HG03432 (cell line): Measurements from ENCODE around the gene GIT1.

ENCODE experiments used
- ATAC-seq: cut with Tn5 transposase; IDR thresholded peaks from one replicate; pipeline ENCODE4 v1.9.1; 2021; ENCODE audit warnings: mild to moderate bottlenecking, moderate library complexity; ENCODE audit not compliant: unreplicated experiment

GIT1 gene

DNA sequence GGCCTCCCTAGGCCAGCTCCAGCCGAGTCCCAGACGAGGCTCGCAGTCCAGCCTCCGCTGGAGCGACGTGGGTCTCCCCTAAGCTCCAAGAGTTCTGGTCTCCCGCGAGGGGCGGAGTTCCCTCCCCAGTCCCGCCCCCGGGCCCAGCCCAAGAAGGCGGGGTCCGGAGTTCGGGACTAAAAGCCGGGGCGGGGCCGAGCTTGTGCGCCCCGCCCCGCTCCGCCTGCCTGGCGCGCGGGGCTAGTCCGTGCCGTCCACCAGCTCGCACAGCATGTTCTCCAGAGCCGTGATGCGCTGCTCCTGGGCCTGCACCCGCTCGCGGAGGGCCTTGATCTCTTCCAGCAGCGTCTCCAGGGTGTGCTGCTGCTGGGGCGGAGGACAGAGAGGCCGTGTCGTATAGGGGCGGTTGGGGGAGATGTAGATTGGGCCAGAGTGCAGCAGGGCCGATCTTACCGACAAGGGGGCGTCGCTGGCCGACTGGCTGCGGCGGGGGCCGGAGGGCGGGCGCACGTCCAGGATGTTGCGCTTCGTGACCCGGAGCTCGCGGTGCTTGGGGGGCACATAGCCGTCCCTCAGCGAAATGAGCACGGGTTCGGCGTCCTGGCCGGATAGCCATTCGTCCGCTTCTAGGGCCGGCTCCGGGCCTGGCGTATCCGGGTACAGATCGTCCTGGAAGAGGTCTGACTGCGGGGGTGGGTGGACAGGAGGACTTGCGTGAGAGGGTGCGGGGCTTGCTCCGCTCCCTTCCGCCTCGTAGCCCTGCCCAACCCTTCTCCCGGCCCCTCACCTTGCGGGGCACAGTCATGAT, 26.2 kb upstream of the GIT1 start:
- ATAC-seq = peak; percentile 60

DNA sequence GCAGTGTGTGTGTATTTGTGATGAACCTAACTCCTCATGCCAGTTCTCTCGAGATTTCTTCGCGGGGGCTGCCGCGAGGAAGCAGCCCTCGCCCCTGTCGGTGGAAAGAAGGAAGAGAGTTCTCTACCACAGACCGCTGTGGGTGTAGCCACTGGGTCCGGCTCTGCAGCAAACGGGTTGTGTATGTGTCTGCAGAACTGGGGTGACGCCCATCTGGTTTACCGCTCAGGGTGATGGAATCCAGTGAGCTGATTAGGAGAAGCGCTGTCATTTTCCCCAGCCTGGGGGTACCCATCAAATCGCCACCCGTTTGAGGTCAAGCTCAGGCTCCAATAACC, 25.6 kb upstream of the GIT1 start:
- no peak for ATAC-seq

DNA sequence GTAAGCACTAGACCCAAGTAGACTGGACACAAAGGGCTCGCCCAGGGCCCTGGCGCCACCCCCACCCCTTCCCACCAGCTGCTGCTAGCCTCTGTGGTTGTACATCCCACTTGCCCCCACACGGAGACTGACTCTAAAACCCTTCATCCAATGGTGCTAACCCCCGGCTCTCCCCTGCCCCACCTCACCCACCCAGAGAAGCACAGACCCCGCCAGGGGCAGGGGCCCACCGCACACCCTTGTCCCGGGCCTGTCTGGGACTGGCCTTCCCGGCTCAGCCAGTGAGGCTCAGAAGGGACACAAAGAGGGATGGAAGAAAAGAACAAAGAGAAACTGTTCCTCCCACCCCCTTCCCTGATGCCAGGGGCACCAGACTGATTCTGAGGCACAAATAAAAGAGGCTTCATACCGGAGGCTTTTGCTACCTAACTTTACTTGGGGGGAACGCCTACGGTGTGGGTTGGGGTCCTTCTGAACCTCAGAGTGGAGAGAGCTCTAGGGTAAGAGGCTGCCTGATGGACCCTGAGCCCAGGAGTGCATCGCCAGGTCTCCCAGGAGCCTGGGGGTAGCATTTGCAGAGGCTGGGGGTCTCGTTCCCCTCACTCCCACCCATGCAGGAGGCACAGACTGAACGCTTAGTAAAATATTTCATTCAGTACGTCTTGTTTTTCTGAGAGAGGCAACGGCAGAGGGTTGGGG, 25.1 kb upstream of the GIT1 start:
- no peak for ATAC-seq

DNA sequence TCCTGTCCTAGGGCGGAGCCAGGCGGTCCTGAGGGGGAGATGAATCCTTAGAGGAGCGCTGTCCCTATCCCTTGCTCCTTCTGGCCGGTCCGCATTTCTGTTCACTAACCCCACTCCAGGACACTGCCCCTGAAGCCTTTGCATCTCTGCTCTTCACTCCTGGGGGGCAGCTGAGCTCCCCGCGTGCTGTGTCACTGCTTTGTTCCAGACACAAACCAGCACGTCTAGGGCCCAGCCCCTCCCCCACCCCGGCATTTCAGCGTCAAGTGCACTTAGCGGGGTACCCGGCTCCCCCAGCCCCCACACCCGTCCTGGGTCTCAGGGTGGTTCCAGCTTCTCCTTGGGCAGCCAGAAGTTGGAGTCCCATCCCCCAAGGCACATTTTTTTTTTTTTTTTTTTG, 24.4 kb upstream of the GIT1 start:
- no peak for ATAC-seq

DNA sequence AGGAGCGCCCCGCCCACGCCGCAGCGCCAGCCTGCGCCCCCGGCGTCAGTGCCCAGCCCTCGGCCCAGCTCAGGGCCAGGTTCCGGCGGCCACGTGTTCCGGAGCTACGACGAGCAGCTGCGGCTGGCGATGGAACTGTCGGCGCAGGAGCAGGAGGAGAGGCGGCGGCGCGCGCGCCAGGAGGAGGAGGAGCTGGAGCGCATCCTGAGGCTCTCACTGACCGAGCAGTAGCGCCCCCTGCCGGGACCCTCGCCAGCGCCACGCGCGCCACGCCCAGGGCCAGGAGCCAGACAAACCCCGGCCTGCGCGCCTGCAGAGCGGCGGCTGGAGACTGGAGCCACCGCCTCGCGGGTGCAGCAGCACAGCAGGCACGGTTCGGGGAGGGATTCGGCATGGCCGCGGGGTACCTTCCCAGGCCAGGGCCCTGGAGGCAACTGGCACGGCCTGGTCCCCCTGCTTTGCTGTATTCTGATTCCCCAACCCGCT, 23.9 kb upstream of the GIT1 start:
- peak; percentile 41 for ATAC-seq

DNA sequence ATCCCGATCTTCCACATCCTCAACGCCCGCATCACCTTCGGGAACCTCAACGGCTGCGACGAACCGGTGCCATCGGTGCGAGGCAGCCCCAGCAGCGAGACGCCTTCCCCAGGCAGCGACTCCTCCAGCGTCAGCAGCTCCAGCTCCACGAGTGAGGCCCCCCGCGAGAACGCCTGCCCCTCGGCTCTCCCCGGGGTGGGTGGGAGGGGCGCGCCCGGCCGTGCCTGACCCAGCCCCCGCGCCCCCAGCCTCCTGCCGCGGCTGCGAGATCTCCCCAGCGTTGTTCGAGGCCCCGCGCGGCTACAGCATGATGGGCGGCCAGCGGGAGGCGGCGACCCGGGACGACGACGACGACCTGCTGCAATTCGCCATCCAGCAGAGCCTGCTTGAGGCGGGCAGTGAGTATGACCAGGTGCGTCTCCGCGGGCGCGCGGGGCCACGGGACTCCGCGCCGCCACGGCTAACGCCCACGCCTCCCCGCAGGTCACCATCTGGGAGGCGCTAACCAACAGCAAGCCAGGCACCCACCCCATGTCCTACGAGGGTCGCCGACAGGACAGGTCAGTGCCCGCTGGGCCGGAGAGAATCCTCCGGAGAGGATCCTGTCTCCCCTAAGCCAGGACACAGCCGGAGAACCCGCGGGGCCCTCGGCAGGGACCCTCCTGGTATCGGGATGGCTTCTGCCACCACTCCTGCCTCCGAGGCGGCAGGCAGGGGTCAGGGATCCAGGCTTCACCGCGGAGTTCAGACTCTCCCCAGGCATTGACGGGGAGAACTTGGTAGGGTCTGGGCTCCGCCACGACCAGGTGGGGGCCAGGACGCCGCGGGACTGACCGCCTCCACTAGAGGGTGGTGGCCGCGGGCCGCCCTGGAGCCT, 23.2 kb upstream of the GIT1 start:
- no peak for ATAC-seq

DNA sequence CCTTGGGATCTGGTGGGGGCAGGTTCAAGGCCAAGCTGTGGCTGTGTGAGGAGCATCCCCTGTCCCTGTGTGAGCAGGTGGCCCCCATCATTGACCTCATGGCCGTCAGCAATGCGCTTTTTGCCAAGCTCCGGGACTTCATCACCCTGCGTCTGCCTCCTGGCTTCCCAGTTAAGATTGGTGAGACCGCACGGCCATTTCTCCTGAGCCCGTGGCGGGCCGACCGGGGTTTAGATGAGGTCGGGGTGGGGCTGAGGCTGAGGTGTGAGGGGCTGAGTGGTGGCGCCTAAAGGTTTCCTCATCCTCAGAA, 22.6 kb upstream of the GIT1 start:
- no peak for ATAC-seq

DNA sequence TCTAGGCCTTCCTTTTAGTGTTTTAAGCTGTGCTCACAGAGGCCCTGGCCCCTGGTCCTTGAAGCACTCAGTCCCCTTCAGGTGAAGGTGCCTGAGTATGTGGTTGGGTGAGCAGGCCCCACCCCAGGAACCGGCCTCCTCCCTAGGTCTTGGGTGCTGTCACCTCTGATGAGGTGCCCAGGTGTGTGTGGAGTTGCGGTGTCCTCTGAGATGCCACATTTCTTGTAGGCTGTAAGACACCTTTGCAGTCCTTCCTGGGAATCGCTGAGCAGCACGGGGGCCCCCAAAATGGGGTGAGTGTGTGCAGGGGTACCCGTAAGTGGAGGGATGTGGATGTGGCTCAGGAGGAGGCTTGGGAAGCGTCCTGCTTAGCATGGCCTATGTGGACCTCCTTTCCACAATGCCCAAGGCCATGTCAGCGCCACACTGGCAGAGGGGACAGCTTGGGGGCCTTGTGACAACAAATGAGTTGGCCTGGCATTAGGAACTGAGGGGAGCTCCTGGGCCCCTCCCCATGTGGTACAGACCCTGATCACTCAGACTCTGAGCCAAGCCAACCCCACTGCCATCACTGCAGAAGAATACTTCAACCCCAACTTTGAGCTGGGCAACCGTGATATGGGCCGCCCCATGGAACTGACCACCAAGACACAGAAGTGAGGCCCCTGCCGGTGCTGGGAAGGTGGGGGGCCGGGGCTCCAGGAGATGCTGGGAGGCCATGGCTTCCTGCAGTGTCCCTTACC, 22.1 kb upstream of the GIT1 start:
- ATAC-seq = no peak

DNA sequence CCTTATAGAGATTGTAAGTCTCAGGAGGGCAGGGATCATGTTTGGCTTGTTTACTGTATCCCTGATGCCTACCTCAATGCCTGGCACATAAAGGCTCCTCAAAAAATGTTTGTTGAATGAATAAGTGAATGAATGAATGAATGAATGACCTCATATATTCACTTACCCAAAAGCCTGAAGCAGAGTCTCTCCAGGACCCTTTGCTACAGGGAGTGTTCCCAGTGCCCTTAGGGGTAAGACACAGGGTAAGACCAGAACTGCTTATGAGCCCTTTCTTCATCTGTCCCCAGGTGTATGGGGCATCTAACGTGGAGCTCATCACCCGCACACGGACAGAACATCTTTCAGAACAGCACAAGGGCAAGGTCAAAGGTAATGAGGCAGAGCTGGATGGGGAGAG, 20.9 kb upstream of the GIT1 start:
- ATAC-seq = no peak

DNA sequence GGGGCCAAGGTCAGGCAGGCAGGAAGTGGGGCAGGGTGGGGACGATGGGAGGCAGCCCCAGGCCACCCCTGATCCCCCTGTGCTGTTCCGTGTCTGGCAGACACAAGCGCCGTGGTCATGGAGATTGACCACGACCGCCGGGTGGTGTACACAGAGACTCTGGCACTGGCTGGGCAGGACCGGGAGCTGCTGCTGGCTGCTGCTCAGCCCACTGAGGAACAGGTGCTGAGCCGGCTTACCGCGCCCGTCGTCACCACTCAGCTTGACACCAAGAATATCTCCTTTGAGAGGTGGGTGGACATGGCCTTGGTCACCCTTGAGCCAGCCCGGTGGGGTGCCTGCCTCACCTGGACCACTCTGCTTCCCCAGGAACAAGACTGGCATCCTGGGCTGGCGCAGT, 19.5 kb upstream of the GIT1 start:
- no peak for ATAC-seq

DNA sequence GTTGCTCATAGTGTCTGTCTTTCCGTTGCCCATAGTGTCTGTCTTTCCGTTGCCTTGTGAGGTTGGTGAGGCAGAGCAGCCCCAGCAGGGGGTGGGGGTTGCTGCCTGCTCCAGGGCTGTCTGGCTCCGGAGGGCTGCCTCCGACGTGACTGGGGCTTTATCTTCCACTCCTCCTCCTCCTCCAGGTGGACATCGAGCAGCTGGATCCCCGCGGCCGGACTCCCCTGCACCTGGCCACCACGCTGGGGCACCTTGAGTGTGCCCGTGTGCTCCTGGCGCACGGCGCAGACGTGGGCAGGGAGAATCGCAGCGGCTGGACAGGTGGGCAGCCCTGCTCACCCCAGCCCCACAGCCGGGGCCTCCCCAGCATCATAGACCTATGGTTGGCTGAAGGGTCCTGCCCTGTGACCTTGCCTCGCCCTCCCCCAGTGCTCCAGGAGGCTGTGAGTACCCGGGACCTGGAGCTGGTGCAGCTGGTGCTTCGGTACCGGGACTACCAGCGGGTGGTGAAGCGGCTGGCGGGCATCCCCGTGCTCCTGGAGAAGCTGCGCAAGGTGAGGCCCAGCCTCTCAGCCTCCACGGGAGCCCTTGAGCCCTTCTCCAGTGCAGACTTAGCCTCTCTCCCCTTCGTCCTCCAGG, 18.2 kb upstream of the GIT1 start:
- no peak for ATAC-seq

DNA sequence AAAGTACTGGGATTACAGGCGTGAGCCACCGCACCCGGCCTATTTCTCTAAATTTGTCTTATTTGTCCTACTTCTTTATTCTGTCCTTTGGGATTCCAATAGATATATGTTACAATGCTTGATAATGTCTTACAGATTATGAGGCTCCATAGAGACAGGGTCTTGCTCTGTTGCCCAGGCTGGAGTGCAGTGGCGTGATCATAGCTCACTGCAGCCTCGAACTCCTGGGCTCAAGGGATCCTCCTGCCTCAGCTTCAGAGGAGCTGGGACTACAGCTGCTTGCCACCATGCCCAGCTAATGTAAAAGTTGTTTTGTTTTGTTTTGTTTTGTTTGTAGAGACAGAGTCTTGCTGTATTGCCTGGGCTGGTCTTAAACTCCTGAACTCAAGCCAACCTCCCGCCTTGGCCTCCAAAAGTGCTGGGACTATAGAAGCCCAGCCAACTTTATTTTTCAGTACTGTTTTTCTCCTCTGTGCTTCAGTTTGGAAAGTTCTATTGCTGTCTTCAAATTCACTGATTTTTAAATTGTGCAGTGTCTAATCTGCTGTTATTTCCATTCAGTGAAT, 13.7 kb upstream of the GIT1 start:
- no peak for ATAC-seq

DNA sequence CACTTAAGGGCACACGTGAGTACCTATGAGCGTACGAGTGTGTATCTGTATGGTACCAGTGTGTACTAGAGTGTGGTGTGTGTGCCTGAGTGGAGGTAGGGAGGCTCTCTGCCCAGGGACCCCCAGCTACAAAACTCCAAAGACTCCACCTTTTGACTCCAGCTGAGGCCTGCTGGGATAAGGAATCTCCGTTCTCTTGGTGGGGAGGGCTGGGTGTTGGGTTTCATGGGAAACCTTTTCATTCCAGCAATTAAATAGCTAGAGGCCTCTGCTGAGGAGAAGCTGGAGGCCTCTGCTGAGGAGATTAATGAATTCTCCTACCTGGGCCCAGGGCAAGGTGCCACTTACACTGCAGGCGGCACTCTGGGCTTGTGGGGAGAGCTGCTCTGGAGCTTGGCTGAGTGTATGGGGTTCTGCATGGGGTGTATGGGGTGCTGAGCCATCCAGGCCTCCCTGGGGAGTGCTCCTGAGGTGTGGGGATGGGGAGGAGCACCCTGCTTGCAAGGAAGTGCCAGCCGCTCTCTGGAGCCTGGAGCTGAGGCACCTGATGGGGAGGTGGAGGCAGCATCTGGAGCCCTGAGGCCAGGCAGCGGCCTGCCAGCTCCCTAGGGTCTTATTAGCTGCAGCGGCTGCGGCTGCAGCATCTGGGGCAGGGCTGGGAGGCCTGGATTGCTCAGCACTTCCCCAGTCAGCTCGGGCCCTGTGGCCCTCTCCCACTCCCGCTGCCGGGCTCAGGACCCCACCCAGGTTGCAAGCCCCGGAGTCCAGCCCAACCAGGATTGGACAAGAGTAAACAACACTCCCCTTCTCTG, 8.1 kb upstream of the GIT1 start:
- no peak for ATAC-seq

DNA sequence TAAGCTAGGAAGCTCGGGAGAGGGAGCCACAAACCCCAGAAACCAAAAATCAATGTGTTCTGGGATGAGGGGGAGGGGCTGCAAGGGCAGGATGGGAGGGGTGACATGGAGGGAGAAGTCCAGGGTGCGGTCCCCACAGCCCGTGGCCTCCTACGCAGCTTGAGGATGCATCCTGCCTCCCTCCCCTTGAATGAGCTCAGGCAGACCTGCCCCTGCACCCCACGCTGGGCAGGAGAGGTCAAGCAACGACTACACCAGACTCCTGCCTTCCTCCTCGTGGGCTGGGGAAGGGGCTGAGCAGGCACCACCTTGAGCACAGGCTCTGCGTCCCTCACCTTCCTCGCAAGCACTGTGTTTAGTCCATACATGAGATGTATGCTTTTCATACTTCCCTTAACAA, 7.4 kb upstream of the GIT1 start:
- ATAC-seq = no peak

DNA sequence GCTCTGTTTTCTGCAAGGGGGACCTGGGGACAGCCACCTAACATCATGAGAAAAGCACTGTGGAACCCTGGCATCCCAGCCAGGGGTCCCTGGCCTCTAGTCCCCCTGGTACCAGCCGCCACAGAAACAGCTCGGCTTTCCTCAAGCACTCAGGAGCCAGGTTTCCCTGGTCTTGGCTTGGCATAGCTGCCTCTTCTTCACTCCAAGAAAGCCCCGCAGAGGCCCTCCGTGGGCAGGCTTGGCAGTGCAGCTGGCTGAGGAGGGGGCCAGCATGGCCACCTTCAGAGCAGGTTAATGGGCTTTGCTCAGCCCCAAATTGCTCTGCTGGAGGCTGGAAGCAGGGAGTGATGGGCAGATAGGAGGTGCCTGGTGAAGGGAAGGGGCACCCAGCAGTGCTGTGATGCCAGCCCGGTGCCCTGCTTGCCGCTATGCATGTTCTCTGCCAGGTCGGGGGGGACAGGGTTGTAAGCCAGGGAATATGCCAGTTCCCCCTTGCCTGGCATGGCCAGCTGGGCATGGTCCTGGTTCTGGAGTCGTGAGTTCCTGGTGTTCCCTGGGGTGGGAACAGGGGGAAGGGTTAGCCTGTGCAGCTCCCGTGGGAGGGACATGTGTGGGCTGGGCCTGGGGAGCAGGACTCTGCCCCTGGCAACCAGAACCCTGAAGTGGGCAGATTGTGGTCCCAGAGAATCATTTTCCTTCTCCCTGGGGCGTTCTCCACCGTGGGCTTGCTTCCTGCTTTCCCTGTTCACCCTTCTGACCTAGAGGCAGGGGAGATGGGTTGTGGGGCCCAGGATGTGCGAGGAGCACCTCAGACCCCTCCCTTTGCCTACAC, 6.7 kb upstream of the GIT1 start:
- no peak for ATAC-seq

DNA sequence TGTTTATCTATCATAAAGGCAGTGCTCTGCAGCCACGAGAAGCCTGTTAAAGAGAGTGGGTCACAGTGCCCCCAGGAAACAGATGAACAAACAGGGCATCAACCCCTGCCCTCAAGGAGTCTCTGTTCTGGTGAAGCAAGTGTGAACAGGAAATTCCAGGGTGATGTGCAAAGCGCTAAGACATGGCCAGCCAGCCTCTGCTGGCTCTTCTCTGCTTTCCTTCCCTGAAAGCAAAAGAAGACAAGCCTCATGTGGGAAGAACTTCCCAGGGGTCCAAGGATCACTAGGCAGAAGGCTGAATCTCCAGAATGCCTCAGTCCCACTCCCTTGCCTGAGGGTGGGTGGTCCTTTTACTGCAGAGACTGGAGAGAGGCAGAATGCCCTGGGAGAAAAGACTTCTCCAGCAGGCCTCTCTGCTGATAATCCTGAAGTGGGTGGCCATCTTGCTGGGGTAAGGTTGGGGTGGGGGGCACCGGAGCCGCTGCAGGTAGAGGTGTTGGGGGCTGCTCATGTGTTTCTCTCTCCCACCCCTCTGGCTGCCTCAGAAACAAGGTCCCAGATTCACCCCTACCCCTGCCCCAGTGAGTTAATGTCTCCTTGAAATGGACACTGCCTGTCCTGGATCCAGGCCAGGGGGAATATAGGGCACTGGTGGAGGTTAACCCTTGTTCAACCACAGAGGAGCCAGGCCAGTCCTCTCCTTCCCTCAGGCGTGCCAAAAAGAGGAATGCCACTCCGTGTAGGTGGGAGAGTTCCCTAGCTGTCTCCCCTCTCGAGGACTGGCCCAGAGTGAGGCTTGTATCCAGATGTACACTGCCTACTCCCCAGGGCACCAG, 5.9 kb upstream of the GIT1 start:
- ATAC-seq = no peak

DNA sequence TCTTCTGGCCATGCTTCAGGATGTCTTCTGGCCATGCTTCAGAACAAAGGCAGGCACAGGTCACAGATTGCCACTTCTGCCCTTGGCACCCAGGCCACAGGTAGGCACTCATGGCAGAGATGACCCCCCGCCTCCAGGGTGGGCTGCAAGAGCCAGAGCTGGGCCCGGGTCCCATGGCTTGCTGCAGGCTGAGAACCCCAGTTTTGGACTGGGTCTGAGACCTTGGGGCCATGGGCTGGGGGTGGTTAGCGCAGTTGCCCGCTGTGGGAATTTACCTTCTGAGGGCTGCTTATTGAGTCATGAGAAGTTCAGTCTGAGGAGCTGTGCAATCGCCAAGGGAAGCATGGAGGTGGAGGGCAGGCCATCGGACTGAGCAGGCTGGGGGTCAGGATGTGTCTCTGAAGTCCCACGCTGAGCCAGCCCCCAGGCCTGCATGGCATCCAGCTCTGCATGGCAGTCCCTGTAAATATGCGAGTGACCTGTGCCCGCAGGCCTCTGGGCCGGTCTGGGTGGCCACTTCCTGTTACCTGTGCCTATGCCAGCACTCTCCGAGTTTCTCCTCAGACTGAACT, 5.2 kb upstream of the GIT1 start:
- no peak for ATAC-seq
